SK-N-SH treated with all-trans-retinoic acid at 6 μM for 48 hours (cell line): Measurements from ENCODE around the gene ZWILCH.

ENCODE experiments used
- CSDC2 ChIP-seq: fragments of 250-450 bp; sonication (Bioruptor Pico); IDR thresholded peaks from 2 replicates; pipeline ENCODE4 v1.5.0; 2020; ENCODE audit warnings: mild to moderate bottlenecking, moderate library complexity
- ESRRG ChIP-seq: fragments of 250-450 bp; sonication (Bioruptor Pico); IDR thresholded peaks from 2 replicates; pipeline ENCODE4 v1.6.1; 2021; ENCODE audit warnings: mild to moderate bottlenecking
- PPARA ChIP-seq: fragments of 250-450 bp; sonication (Bioruptor Pico); IDR thresholded peaks from 2 replicates; pipeline ENCODE4 v1.5.0; 2020; ENCODE audit warnings: mild to moderate bottlenecking, borderline replicate concordance
- RARB ChIP-seq: fragments of 250-450 bp; sonication (Bioruptor Pico); IDR thresholded peaks from 2 replicates; pipeline ENCODE4 v1.8.0; 2021; ENCODE audit warnings: mild to moderate bottlenecking, moderate library complexity
- TCF4 ChIP-seq: fragments of 250-450 bp; sonication (Bioruptor Pico); IDR thresholded peaks from 2 replicates; pipeline ENCODE4 v1.8.0; 2021; ENCODE audit warnings: mild to moderate bottlenecking, moderate library complexity, borderline replicate concordance
- TF ChIP-seq, protein P1 (sequence below): fragments of 250-450 bp; sonication (Bioruptor Pico); IDR thresholded peaks from 2 replicates; pipeline ENCODE4 v1.8.0; 2020; ENCODE audit warnings: mild to moderate bottlenecking, moderate library complexity, borderline replicate concordance

DNA sequence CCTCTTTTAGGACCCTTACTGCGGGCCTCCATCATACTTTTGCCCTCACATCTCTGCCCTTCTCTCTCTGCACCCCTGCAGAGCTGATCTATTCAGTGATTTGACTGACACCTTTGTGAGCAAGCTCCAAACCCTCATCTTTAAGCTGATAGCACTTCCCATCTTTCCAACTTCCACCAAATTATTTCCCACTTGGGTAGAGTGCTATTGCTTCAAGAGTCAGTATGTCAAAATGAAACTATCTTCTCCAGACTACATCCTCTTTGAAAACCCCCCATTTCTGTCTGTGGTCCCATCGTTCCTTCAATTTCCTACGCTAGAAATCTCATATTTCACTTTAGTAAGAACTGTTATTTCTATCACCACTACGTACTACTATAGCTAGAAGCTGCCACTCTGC lies 19.7 kb downstream of the ZWILCH start:
- TF ChIP-seq ESRRG: no peak
- TF ChIP-seq, protein P1, sequence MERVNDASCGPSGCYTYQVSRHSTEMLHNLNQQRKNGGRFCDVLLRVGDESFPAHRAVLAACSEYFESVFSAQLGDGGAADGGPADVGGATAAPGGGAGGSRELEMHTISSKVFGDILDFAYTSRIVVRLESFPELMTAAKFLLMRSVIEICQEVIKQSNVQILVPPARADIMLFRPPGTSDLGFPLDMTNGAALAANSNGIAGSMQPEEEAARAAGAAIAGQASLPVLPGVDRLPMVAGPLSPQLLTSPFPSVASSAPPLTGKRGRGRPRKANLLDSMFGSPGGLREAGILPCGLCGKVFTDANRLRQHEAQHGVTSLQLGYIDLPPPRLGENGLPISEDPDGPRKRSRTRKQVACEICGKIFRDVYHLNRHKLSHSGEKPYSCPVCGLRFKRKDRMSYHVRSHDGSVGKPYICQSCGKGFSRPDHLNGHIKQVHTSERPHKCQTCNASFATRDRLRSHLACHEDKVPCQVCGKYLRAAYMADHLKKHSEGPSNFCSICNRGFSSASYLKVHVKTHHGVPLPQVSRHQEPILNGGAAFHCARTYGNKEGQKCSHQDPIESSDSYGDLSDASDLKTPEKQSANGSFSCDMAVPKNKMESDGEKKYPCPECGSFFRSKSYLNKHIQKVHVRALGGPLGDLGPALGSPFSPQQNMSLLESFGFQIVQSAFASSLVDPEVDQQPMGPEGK (CRISPR knock-in tag): no peak
- no peak for TF ChIP-seq RARB (CRISPR knock-in tag)
- TF ChIP-seq PPARA (CRISPR knock-in tag): no peak
- no peak for TF ChIP-seq TCF4
- TF ChIP-seq CSDC2 (CRISPR knock-in tag): no peak
